K562 (cell line): ENCODE measurements around the gene ERLEC1. TPM values are rescaled to one million over a fixed set of nuclear protein-coding genes. Genes with fewer than 3 reads are reported as not detected.

Experiments used
- ARNT ChIP-seq, 2 experiments: fragments of 450-650 bp; IDR thresholded peaks; 2 replicates each; pipeline ENCODE4 v1.6.1; 2016; ENCODE audit warnings: mild to moderate bottlenecking in 1 of 2
- BHLHE40 ChIP-seq: IDR thresholded peaks from 2 replicates; pipeline ENCODE4 v1.6.1; 2011; ENCODE audit warnings: low read length, improper control_type of control experiment
- BRF2 ChIP-seq: IDR thresholded peaks from 3 replicates; pipeline ENCODE4 v1.6.1; 2011; ENCODE audit warnings: borderline replicate concordance, mild to moderate bottlenecking; ENCODE audit not compliant: insufficient read length, insufficient read depth
- ESRRB ChIP-seq: fragments of 250-450 bp; sonication (Bioruptor Pico); IDR thresholded peaks from 2 replicates; pipeline ENCODE4 v1.5.0; 2020; ENCODE audit warnings: mild to moderate bottlenecking, moderate library complexity, borderline replicate concordance
- FOXM1 ChIP-seq, 2 experiments: fragments of 450-650 bp in 1 of 2; sonication (generic) in 1 of 2; formaldehyde crosslinking in 1 of 2; IDR thresholded peaks; 2 replicates each; pipeline versions ENCODE4 v1.6.1 to v1.9.0; 2017 to 2022; ENCODE audit warnings: low read depth in 2 of 2, mild to moderate bottlenecking in 2 of 2, missing genetic modification reagents in 1 of 2, moderate library complexity in 1 of 2
- GMEB1 ChIP-seq: fragments of 250-450 bp; sonication (Bioruptor Pico); IDR thresholded peaks from 2 replicates; pipeline ENCODE4 v1.4.0; 2020; ENCODE audit warnings: mild to moderate bottlenecking
- MTA3 ChIP-seq: fragments of 450-650 bp; formaldehyde crosslinking; IDR thresholded peaks from 2 replicates; pipeline ENCODE4 v1.6.1; 2017; ENCODE audit warnings: mild to moderate bottlenecking, borderline replicate concordance
- NFRKB ChIP-seq: fragments of 450-650 bp; IDR thresholded peaks from 2 replicates; pipeline ENCODE4 v1.6.1; 2016; ENCODE audit warnings: low read depth
- NFYB ChIP-seq: IDR thresholded peaks from 2 replicates; pipeline ENCODE4 v1.6.1; 2011; ENCODE audit warnings: mild to moderate bottlenecking, moderate library complexity; ENCODE audit not compliant: insufficient read length; ENCODE audit errors: extremely low read depth
- NONO ChIP-seq, 2 experiments: fragments of 200-400 bp in 1 of 2; fragments of 450-650 bp in 1 of 2; formaldehyde crosslinking in 1 of 2; IDR thresholded peaks; 2 replicates each; pipeline ENCODE4 v1.6.1; 2017; ENCODE audit warnings: low read depth in 2 of 2, mild to moderate bottlenecking in 2 of 2, moderate library complexity in 2 of 2, low read length in 1 of 2
- POLR2AphosphoS2 ChIP-seq: IDR thresholded peaks from 2 replicates; pipeline ENCODE4 v1.6.1; 2012; ENCODE audit warnings: low read length, improper control_type of control experiment
- PURB ChIP-seq: sonication (generic); formaldehyde crosslinking; IDR thresholded peaks from 2 replicates; pipeline ENCODE4 v1.9.0; 2021; ENCODE audit warnings: low read depth, mild to moderate bottlenecking, missing genetic modification reagents
- SRSF1 ChIP-seq: fragments of 200-400 bp; formaldehyde crosslinking; IDR thresholded peaks from 2 replicates; pipeline ENCODE4 v1.6.1; 2017; ENCODE audit warnings: mild to moderate bottlenecking, low read depth, low read length, moderate library complexity
- TAF15 ChIP-seq: fragments of 200-400 bp; formaldehyde crosslinking; IDR thresholded peaks from 2 replicates; pipeline ENCODE4 v1.6.1; 2017; ENCODE audit warnings: mild to moderate bottlenecking, low read depth, low read length, moderate library complexity
- ZBTB33 ChIP-seq: sonication (generic); formaldehyde crosslinking; IDR thresholded peaks from 2 replicates; pipeline ENCODE4 v1.8.1; 2023; ENCODE audit warnings: mild to moderate bottlenecking, missing genetic modification reagents
- ZKSCAN3 ChIP-seq: fragments of 250-450 bp; sonication (Bioruptor Pico); IDR thresholded peaks from 2 replicates; pipeline ENCODE4 v1.4.0; 2020
- ZNF24 ChIP-seq: fragments of 450-650 bp; IDR thresholded peaks from 2 replicates; pipeline ENCODE4 v1.6.1; 2016
- polyA plus RNA-seq, 8 experiments: library from polyadenylated mRNA; depleted of rRNA in 4 of 8; stranded (reverse) in 5 of 8; unstranded in 3 of 8; fragments of >200 nt; fragmentation: Nextera tagmentation in 2 of 8; fragmentation: Illumina TruSeq in 1 of 8; extraction: Ambion mirVana in 2 of 8; extraction: Trizol in 1 of 8; gene quantifications; 2 replicates each; pipeline versions ENCODE4 v1.2.1 to v1.2.3, GENCODE V29; 2011 to 2014; ENCODE audit warnings: inconsistent platforms in 1 of 8, missing spikeins in 1 of 8
- total RNA-seq, 7 experiments: library from RNA; depleted of rRNA in 6 of 7; stranded (reverse); fragments of >200 nt in 6 of 7; fragmentation: Illumina TruSeq in 2 of 7; extraction: Trizol in 2 of 7; gene quantifications; 2 replicates each; pipeline versions ENCODE4 v1.2.1 to v1.2.3, GENCODE V29; 2011 to 2021; ENCODE audit warnings: low replicate concordance in 1 of 7
- TF ChIP-seq, protein P1 (sequence below): fragments of 250-450 bp; sonication (Bioruptor Pico); IDR thresholded peaks from 2 replicates; pipeline ENCODE4 v1.8.0; 2022; ENCODE audit warnings: moderate library complexity, mild to moderate bottlenecking, inconsistent platforms

Gene ERLEC1
- total and polyA plus RNA-seq, 9 of the 15 experiments (the other 6 are each of a cell fraction or from before 2014, with no cell fraction given): 12.0 to 41.6 (median 30.6) TPM

- TF ChIP-seq, protein P1, sequence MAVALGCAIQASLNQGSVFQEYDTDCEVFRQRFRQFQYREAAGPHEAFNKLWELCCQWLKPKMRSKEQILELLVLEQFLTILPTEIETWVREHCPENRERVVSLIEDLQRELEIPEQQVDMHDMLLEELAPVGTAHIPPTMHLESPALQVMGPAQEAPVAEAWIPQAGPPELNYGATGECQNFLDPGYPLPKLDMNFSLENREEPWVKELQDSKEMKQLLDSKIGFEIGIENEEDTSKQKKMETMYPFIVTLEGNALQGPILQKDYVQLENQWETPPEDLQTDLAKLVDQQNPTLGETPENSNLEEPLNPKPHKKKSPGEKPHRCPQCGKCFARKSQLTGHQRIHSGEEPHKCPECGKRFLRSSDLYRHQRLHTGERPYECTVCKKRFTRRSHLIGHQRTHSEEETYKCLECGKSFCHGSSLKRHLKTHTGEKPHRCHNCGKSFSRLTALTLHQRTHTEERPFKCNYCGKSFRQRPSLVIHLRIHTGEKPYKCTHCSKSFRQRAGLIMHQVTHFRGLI (CRISPR knock-in tag): no peak
- TF ChIP-seq NFYB: no peak
- TF ChIP-seq ZKSCAN3 (CRISPR knock-in tag): no peak
- TF ChIP-seq ZNF24: no peak
- no peak for TF ChIP-seq PURB (CRISPR knock-in tag)
- TF ChIP-seq NONO (IDR thresholded peaks at IDR 0.05; ENCODE audit: low read depth in 2 of 2, low read length in 1 of 2): no peak; a peak in 1 of 4 replicates
- TF ChIP-seq GMEB1 (CRISPR knock-in tag): no peak
- no peak for TF ChIP-seq NFRKB
- no peak for TF ChIP-seq BRF2
- no peak for TF ChIP-seq SRSF1
- TF ChIP-seq ZBTB33: no peak
- TF ChIP-seq ARNT (IDR thresholded peaks at IDR 0.05): 0 out of 4 replicates have a peak, but pooled peaks have one; percentile 41 to 45
- no peak for TF ChIP-seq MTA3
- no peak for TF ChIP-seq BHLHE40
- TF ChIP-seq FOXM1 (IDR thresholded peaks at IDR 0.05; ENCODE audit: low read depth): no peak
- TF ChIP-seq FOXM1 (CRISPR knock-in tag; IDR thresholded peaks at IDR 0.05; ENCODE audit: low read depth): no peak
- TF ChIP-seq POLR2AphosphoS2: peak; percentile 54; the same call in 1 of the 2 replicates
- no peak for TF ChIP-seq TAF15
- TF ChIP-seq ESRRB (CRISPR knock-in tag): no peak
These were observed 19.2 kb upstream of the ERLEC1 start, which contains the start of gene CHAC2 (continued) for GRCh38 chr2:53767405-53768241.
